Trophoblast cell (in vitro differentiated cells and primary cell): Measurements from ENCODE around the gene RBM23.
A peak's percentile ranks its signal among the peaks of the same experiment; 100 is the strongest.

Experiments
- DNase-seq, 2 donors: peaks; one replicate each; pipeline ENCODE4 v3.0.0-alpha.2; 2016
- H2AFZ ChIP-seq: 2 replicates; pipeline ENCODE4 v1.6.1; 2013; ENCODE audit warnings: low read length, moderate library complexity, mild to moderate bottlenecking; ENCODE audit not compliant: insufficient read depth, poor library complexity
- H2AK5ac ChIP-seq: 2 replicates; pipeline ENCODE4 v1.6.1; 2013; ENCODE audit warnings: mild to moderate bottlenecking, low read length
- H2BK120ac ChIP-seq: 2 replicates; pipeline ENCODE4 v1.6.1; 2013; ENCODE audit warnings: low read length, mild to moderate bottlenecking, moderate library complexity; ENCODE audit not compliant: insufficient read depth, poor library complexity
- H2BK12ac ChIP-seq: 2 replicates; pipeline ENCODE4 v1.6.1; 2013; ENCODE audit warnings: mild to moderate bottlenecking, low read length, moderate library complexity
- H2BK5ac ChIP-seq: 2 replicates; pipeline ENCODE4 v1.6.1; 2013; ENCODE audit warnings: low read length, low read depth, moderate library complexity, mild to moderate bottlenecking; ENCODE audit not compliant: poor library complexity
- H3K14ac ChIP-seq: 2 replicates; pipeline ENCODE4 v1.6.1; 2013; ENCODE audit warnings: mild to moderate bottlenecking, low read length
- H3K18ac ChIP-seq: 2 replicates; pipeline ENCODE4 v1.6.1; 2013; ENCODE audit warnings: mild to moderate bottlenecking, low read length
- H3K23ac ChIP-seq: 2 replicates; pipeline ENCODE4 v1.6.1; 2013; ENCODE audit warnings: low read length
- H3K27ac ChIP-seq: 2 replicates; pipeline ENCODE4 v1.5.1; 2013; ENCODE audit warnings: low read depth, mild to moderate bottlenecking, inconsistent platforms, low read length, moderate library complexity
- H3K27me3 ChIP-seq: 2 replicates; pipeline ENCODE4 v1.6.1; 2013; ENCODE audit warnings: inconsistent platforms, mild to moderate bottlenecking, low read length, moderate library complexity; ENCODE audit not compliant: insufficient read depth
- H3K36me3 ChIP-seq, 2 experiments: 1 replicate in 1 of 2; 2 replicates in 1 of 2; pipeline ENCODE4 v1.6.1; 2013; ENCODE audit warnings: low read length in 2 of 2, mild to moderate bottlenecking in 2 of 2, moderate library complexity in 1 of 2; ENCODE audit not compliant: insufficient read depth in 2 of 2, control insufficient read depth in 1 of 2
- H3K4ac ChIP-seq: 2 replicates; pipeline ENCODE4 v1.6.1; 2013; ENCODE audit warnings: low read depth, mild to moderate bottlenecking, low read length, moderate library complexity
- H3K4me1 ChIP-seq, 2 experiments: 1 replicate in 1 of 2; 2 replicates in 1 of 2; pipeline ENCODE4 v1.6.1; 2013; ENCODE audit warnings: low read length in 2 of 2, mild to moderate bottlenecking in 2 of 2, moderate library complexity in 1 of 2; ENCODE audit not compliant: insufficient read depth in 2 of 2, control insufficient read depth in 1 of 2
- H3K4me2 ChIP-seq: 2 replicates; pipeline ENCODE4 v1.6.1; 2013; ENCODE audit warnings: inconsistent platforms, mild to moderate bottlenecking, low read length, moderate library complexity
- H3K4me3 ChIP-seq: 2 replicates; pipeline ENCODE4 v1.5.1; 2013; ENCODE audit warnings: mild to moderate bottlenecking, low read depth, low read length, inconsistent platforms
- H3K79me1 ChIP-seq: one replicate; pipeline ENCODE4 v1.6.1; 2013; ENCODE audit warnings: low read length
- H3K79me2 ChIP-seq: 2 replicates; pipeline ENCODE4 v1.6.1; 2013; ENCODE audit warnings: low read length, mild to moderate bottlenecking; ENCODE audit not compliant: control insufficient read depth, insufficient read depth, poor library complexity
- H3K9ac ChIP-seq: 2 replicates; pipeline ENCODE4 v1.6.1; 2013; ENCODE audit warnings: mild to moderate bottlenecking, low read length
- H3K9me3 ChIP-seq: 2 replicates; pipeline ENCODE4 v1.6.1; 2013; ENCODE audit warnings: low read depth, mild to moderate bottlenecking, control low read depth, inconsistent platforms, low read length; ENCODE audit not compliant: insufficient read depth
- H4K12ac ChIP-seq: 2 replicates; pipeline ENCODE4 v1.6.1; 2013; ENCODE audit warnings: low read depth, mild to moderate bottlenecking, low read length, moderate library complexity
- H4K8ac ChIP-seq: 2 replicates; pipeline ENCODE4 v1.6.1; 2013; ENCODE audit warnings: low read depth, mild to moderate bottlenecking, low read length, moderate library complexity
- H4K91ac ChIP-seq: one replicate; pipeline ENCODE4 v1.6.1; 2013; ENCODE audit warnings: low read depth, mild to moderate bottlenecking, low read length, moderate library complexity
- WGBS: extraction: QIAGEN DNeasy Blood & Tissue Kit; methylation state at CpG from one replicate; pipeline ENCODE4 v1.1.7; 2013; ENCODE audit warnings: missing lambda C conversion rate; ENCODE audit not compliant: insufficient read length, insufficient coverage; ENCODE audit errors: extremely low coverage; 5-methylcytosine and 5-hydroxymethylcytosine counted together

RBM23 gene

GRCh38 chr14:22884076-22884737 lies 34.7 kb downstream of the RBM23 start:
- no peaks in the 10 kb centered on the region for H3K27me3 ChIP-seq
- peaks cover 11 to 20% of the 10 kb centered on the region in 2 experiments for H3K4me1 ChIP-seq
- H4K91ac ChIP-seq = no peak overlapping the region
- no peak overlapping the region for H3K23ac ChIP-seq
- no peak overlapping the region for H3K4me3 ChIP-seq
- H3K36me3 ChIP-seq = peaks cover 0 to 3% of the 10 kb centered on the region in 2 experiments
- DNase-seq = no peak
- no peak overlapping the region for H4K8ac ChIP-seq
- H3K14ac ChIP-seq = no peak overlapping the region
- H2BK5ac ChIP-seq = no peak overlapping the region
- H2AK5ac ChIP-seq = no peak overlapping the region
- no peak overlapping the region for H3K27ac ChIP-seq
- H3K9me3 ChIP-seq = no peaks in the 10 kb centered on the region
- H2BK12ac ChIP-seq = no peak overlapping the region
- no peak overlapping the region for H3K9ac ChIP-seq
- no peak overlapping the region for H4K12ac ChIP-seq
- no peak overlapping the region for H2AFZ ChIP-seq
- H3K4me2 ChIP-seq = no peak overlapping the region
- no peak overlapping the region for H3K4ac ChIP-seq
- WGBS = no CpG with 5 or more reads among the region's 7 CpGs
- H3K79me2 ChIP-seq = no peaks in the 10 kb centered on the region
- no peak overlapping the region for H3K18ac ChIP-seq
- H2BK120ac ChIP-seq = no peak overlapping the region
- H3K79me1 ChIP-seq = peaks cover 10% of the 10 kb centered on the region

- no peak within 1 kb of the TSS for H3K4me3 ChIP-seq
- H2AK5ac ChIP-seq = no peak within 1 kb of the TSS
- WGBS = no CpG with 5 or more reads among the region's 15 CpGs
These were observed 35.6 kb downstream of the RBM23 start, which contains the start of gene REM2 for GRCh38 chr14:22883173-22883976. TSS of gene REM2 (plus strand) at chr14:22883222. CDS start at chr14:22883288, 66 bp downstream.

GRCh38 chr14:22882529-22883172 lies 36.3 kb downstream of the RBM23 start:
- peak overlapping the region; percentile 7 for H3K18ac ChIP-seq
- no peak overlapping the region for H2BK120ac ChIP-seq

More at GRCh38 chr14:22883173-22883976, 35.6 kb downstream of the RBM23 start, which contains the start of gene REM2:
- H3K18ac ChIP-seq = peak within 1 kb of the TSS; percentile 7
- peaks cover 10% of the 10 kb centered on the region for H3K79me1 ChIP-seq
- peak within 1 kb of the TSS; percentile 21 for H3K14ac ChIP-seq
- H3K27ac ChIP-seq = no peak within 1 kb of the TSS
- peak within 1 kb of the TSS; percentile 20 for H4K91ac ChIP-seq
- no peak within 1 kb of the TSS for H3K4ac ChIP-seq
- no peak within 1 kb of the TSS for H2BK120ac ChIP-seq
- peak within 1 kb of the TSS; percentile 26 for H4K8ac ChIP-seq
- H2BK12ac ChIP-seq = no peak within 1 kb of the TSS
- H3K4me2 ChIP-seq = peak within 1 kb of the TSS; percentile 68
- no peak for DNase-seq
- H3K27me3 ChIP-seq = no peaks in the 10 kb centered on the region
- no peak within 1 kb of the TSS for H3K9ac ChIP-seq
- H2AFZ ChIP-seq = peak within 1 kb of the TSS; percentile 38
- H3K9me3 ChIP-seq = no peaks in the 10 kb centered on the region
- H3K36me3 ChIP-seq = peaks cover 6 to 7% of the 10 kb centered on the region in 2 experiments
- no peaks in the 10 kb centered on the region for H3K79me2 ChIP-seq
- no peak within 1 kb of the TSS for H2BK5ac ChIP-seq
- peaks cover 11 to 20% of the 10 kb centered on the region in 2 experiments for H3K4me1 ChIP-seq
- H3K23ac ChIP-seq = no peak within 1 kb of the TSS
- H4K12ac ChIP-seq = peak within 1 kb of the TSS; percentile 49

GRCh38 chr14:22882064-22882463 lies 36.9 kb downstream of the RBM23 start:
- H3K27ac ChIP-seq = no peak overlapping the region
- no peak overlapping the region for H2BK120ac ChIP-seq
- no peak overlapping the region for H3K4me3 ChIP-seq
- no peak overlapping the region for H3K14ac ChIP-seq
- H3K4me2 ChIP-seq = no peak overlapping the region
- no peaks in the 10 kb centered on the region for H3K79me2 ChIP-seq
- no peak overlapping the region for H2AK5ac ChIP-seq
- no peak for DNase-seq
- peak overlapping the region; percentile 9 for H2AFZ ChIP-seq
- H2BK12ac ChIP-seq = no peak overlapping the region
- peaks cover 10% of the 10 kb centered on the region for H3K79me1 ChIP-seq
- no peak overlapping the region for H4K12ac ChIP-seq
- no peak overlapping the region for H3K18ac ChIP-seq
- H2BK5ac ChIP-seq = no peak overlapping the region
- no peak overlapping the region for H4K91ac ChIP-seq
- H3K36me3 ChIP-seq = peaks cover 13 to 20% of the 10 kb centered on the region in 2 experiments
- peaks cover 11 to 16% of the 10 kb centered on the region in 2 experiments for H3K4me1 ChIP-seq
- H3K9ac ChIP-seq = no peak overlapping the region
- WGBS = no CpG with 5 or more reads among the region's 7 CpGs
- no peak overlapping the region for H3K4ac ChIP-seq
- no peak overlapping the region for H4K8ac ChIP-seq
- no peak overlapping the region for H3K23ac ChIP-seq
- H3K27me3 ChIP-seq = no peaks in the 10 kb centered on the region
- no peaks in the 10 kb centered on the region for H3K9me3 ChIP-seq

More at GRCh38 chr14:22882529-22883172, 36.3 kb downstream of the RBM23 start:
- Histone ChIP-seq H3K14ac (no peak overlapping the region), H3K79me2 (no peaks in the 10 kb centered on the region), H3K27me3 (no peaks in the 10 kb centered on the region), H2BK5ac (no peak overlapping the region), H3K4me1 (peaks cover 11 to 16% of the 10 kb centered on the region in 2 experiments), H3K23ac (no peak overlapping the region), H3K4me2 (peak overlapping the region; percentile 66), H3K4me3 (no peak overlapping the region), H3K4ac (no peak overlapping the region), H2AFZ (peak overlapping the region; percentile 9), H4K8ac (no peak overlapping the region), H4K12ac (peak overlapping the region; percentile 49), H2AK5ac (no peak overlapping the region), H3K9ac (no peak overlapping the region), H2BK12ac (no peak overlapping the region), H3K9me3 (no peaks in the 10 kb centered on the region), H3K79me1 (peaks cover 10% of the 10 kb centered on the region), H3K36me3 (peaks cover 8 to 14% of the 10 kb centered on the region in 2 experiments), H3K27ac (no peak overlapping the region), H4K91ac (no peak overlapping the region)
- no CpG with 5 or more reads among the region's 6 CpGs for WGBS
- peak; percentile 49 to 69 for DNase-seq
